GM23248 (cell line): Measurements from ENCODE around the gene HOXD9. TPM values are rescaled to one million over a fixed set of nuclear protein-coding genes. Genes with fewer than 3 reads are reported as not detected.

ENCODE experiments used
- DNase-seq: peaks from one replicate; pipeline ENCODE4 v3.0.0-alpha.2; 2015
- H2AFZ ChIP-seq: fragments of 200-600 bp; sonication (generic); 2 replicates; pipeline ENCODE4 v1.6.1; 2016; ENCODE audit warnings: antibody characterized with exemption
- H3F3A ChIP-seq: fragments of 200-600 bp; sonication (generic); 2 replicates; pipeline ENCODE4 v1.6.1; 2016; ENCODE audit warnings: mild to moderate bottlenecking, antibody characterized with exemption, mixed run types; ENCODE audit not compliant: insufficient read depth
- H3K27ac ChIP-seq: fragments of 200-600 bp; sonication (generic); 2 replicates; pipeline ENCODE4 v1.5.1; 2016; ENCODE audit warnings: mild to moderate bottlenecking
- H3K27me3 ChIP-seq: fragments of 200-600 bp; sonication (generic); replicated peaks from 2 replicates; pipeline ENCODE4 v1.6.1; 2016; ENCODE audit warnings: mild to moderate bottlenecking; ENCODE audit not compliant: insufficient read depth
- H3K36me3 ChIP-seq: fragments of 200-600 bp; sonication (generic); 2 replicates; pipeline ENCODE4 v1.6.1; 2016; ENCODE audit warnings: low read depth, mild to moderate bottlenecking
- H3K4me1 ChIP-seq: fragments of 200-600 bp; sonication (generic); 2 replicates; pipeline ENCODE4 v1.6.1; 2016; ENCODE audit warnings: mild to moderate bottlenecking; ENCODE audit not compliant: insufficient read depth
- H3K4me2 ChIP-seq: fragments of 200-600 bp; sonication (generic); one replicate; pipeline ENCODE4 v1.6.1; 2016; ENCODE audit warnings: mild to moderate bottlenecking; ENCODE audit not compliant: unreplicated experiment
- H3K4me3 ChIP-seq: fragments of 200-600 bp; sonication (generic); 2 replicates; pipeline ENCODE4 v1.5.1; 2016; ENCODE audit warnings: mild to moderate bottlenecking
- H3K79me2 ChIP-seq: fragments of 200-600 bp; sonication (generic); 2 replicates; pipeline ENCODE4 v1.6.1; 2016; ENCODE audit warnings: mild to moderate bottlenecking; ENCODE audit not compliant: insufficient read depth
- H3K9ac ChIP-seq: fragments of 200-600 bp; sonication (generic); 2 replicates; pipeline ENCODE4 v1.6.1; 2016; ENCODE audit warnings: mild to moderate bottlenecking
- H3K9me2 ChIP-seq: fragments of 200-600 bp; sonication (generic); 2 replicates; pipeline ENCODE4 v1.6.1; 2016; ENCODE audit warnings: mixed run types, mild to moderate bottlenecking, moderate library complexity; ENCODE audit not compliant: insufficient read depth
- H3K9me3 ChIP-seq: fragments of 200-600 bp; sonication (generic); one replicate; pipeline ENCODE4 v1.6.1; 2017; ENCODE audit warnings: low read depth
- H4K20me1 ChIP-seq: fragments of 200-600 bp; sonication (generic); 2 replicates; pipeline ENCODE4 v1.6.0; 2016; ENCODE audit not compliant: insufficient read depth
- EZH2 ChIP-seq: fragments of 200-600 bp; sonication (generic); IDR thresholded peaks from 2 replicates; pipeline ENCODE4 v1.6.1; 2018; ENCODE audit warnings: antibody characterized with exemption, mild to moderate bottlenecking; ENCODE audit not compliant: insufficient read depth, poor library complexity, severe bottlenecking
- EZH2phosphoT487 ChIP-seq: fragments of 200-600 bp; sonication (generic); IDR thresholded peaks from 2 replicates; pipeline ENCODE4 v1.6.1; 2018; ENCODE audit warnings: antibody characterized with exemption, moderate library complexity, mild to moderate bottlenecking, low read depth; ENCODE audit not compliant: insufficient read depth
- WGBS, 2 experiments: methylation state at CpG; one replicate each; pipeline ENCODE4 v1.1.6; 2015 to 2017; ENCODE audit warnings: low lambda C conversion rate in 2 of 2, low coverage in 1 of 2; ENCODE audit errors: missing lambda C conversion rate in 2 of 2; 5-methylcytosine and 5-hydroxymethylcytosine counted together
- in situ Hi-C: fragments of 300-500 bp; cut with MboI; formaldehyde crosslinking; loops from 2 replicates; pipeline ENCODE4 v1.15.0; 2020
- polyA plus RNA-seq: library from polyadenylated mRNA; unstranded; fragments of >200 nt; fragmentation: Nextera tagmentation; extraction: Ambion mirVana; gene quantifications from 2 replicates; pipeline ENCODE4 v1.2.1, GENCODE V29; 2016
- total RNA-seq: library from RNA; depleted of rRNA; stranded (reverse); fragments of >200 nt; shearing (Covaris generic); gene quantifications from 2 replicates; pipeline ENCODE4 v1.2.3, GENCODE V29; 2014

HOXD9 gene
- total and polyA plus RNA-seq, 2 experiments from 2014 or later: 4.2 to 7.2 TPM

GRCh38 chr2:176132205-176133171, 10.0 kb downstream of the HOXD9 start:
- H3K36me3 ChIP-seq: no peaks in the 10 kb centered on the region
- H3K4me2 ChIP-seq: peak overlapping the region; percentile 100
- H2AFZ ChIP-seq: peak overlapping the region; percentile 73
- H4K20me1 ChIP-seq: no peaks in the 10 kb centered on the region
- TF ChIP-seq EZH2phosphoT487 (no peak), EZH2 (no peak)
- H3F3A ChIP-seq: peaks cover 61% of the 10 kb centered on the region
- H3K4me1 ChIP-seq: peaks cover 31% of the 10 kb centered on the region
- DNase-seq: peak; percentile 92
- H3K27ac ChIP-seq: peak overlapping the region; percentile 97
- H3K27me3 ChIP-seq: no peaks in the 10 kb centered on the region
- H3K9me2 ChIP-seq: no peaks in the 10 kb centered on the region
- peaks cover 89% of the 10 kb centered on the region for H3K79me2 ChIP-seq
- H3K9ac ChIP-seq: peak overlapping the region; percentile 97
- no peaks in the 10 kb centered on the region for H3K9me3 ChIP-seq
- 11 to 13% methylated on average over 33 of the region's 33 CpGs for WGBS, 2 experiments
- in situ Hi-C loops: no loop called here
- peak overlapping the region; percentile 90 for H3K4me3 ChIP-seq

DNA sequence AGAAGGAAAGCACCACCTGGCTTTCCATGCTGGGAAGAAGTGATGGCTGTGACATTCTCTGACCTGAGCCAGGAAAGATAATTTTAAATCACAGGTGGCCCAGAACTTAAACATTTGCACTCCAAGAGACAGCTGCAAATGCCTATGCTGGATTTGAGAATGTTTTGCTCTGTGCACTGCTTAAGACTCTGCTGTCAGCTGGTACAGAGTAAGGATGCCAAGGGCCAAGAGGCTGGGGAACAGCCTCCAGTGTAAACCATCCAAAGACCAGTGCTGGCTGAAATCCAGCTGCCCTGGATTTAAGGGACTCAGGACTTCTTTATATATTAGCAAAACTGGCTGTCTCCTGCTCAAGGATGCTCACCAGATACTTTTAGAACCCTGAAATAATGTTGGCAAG, 10.9 kb downstream of the HOXD9 start:
- H3K4me1 ChIP-seq: peaks cover 32% of the 10 kb centered on the region
- no peaks in the 10 kb centered on the region for H3K9me3 ChIP-seq
- no peak overlapping the region for H2AFZ ChIP-seq
- H3K9me2 ChIP-seq: no peaks in the 10 kb centered on the region
- peaks cover 89% of the 10 kb centered on the region for H3K79me2 ChIP-seq
- H3K27me3 ChIP-seq: no peaks in the 10 kb centered on the region
- peak overlapping the region; percentile 90; the same call in 1 of the 2 replicates for H3K4me3 ChIP-seq
- H3K4me2 ChIP-seq: peak overlapping the region; percentile 100
- peak overlapping the region; percentile 97 for H3K9ac ChIP-seq
- peaks cover 64% of the 10 kb centered on the region for H3F3A ChIP-seq
- in situ Hi-C loops: no loop called here
- H3K27ac ChIP-seq: peak overlapping the region; percentile 97; the same call in 1 of the 2 replicates
- H3K36me3 ChIP-seq: no peaks in the 10 kb centered on the region
- no peak for DNase-seq
- H4K20me1 ChIP-seq: no peaks in the 10 kb centered on the region
- TF ChIP-seq EZH2phosphoT487 (no peak), EZH2 (no peak)

DNA sequence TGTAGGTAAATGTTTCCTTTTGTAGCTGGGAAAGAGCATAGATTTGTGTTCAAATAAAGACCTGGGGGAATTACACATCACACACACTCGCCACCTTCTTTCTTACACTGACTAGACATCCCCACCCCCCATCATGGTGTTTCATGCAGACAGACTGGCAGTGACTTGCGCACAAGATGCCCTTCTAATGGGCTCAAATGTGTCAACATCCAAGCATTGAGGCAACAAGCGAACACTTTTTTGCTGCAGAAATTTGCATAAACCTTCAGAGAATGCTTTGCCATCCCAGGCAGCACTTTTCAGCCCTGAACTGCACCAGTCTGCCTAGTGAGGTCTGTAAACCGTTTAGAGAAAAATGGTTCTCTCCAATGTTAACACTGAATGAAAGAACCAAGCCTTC, 11.5 kb downstream of the HOXD9 start:
- Histone ChIP-seq H3K79me2 (peaks cover 91% of the 10 kb centered on the region), H3K9me2 (no peaks in the 10 kb centered on the region), H3K4me3 (no peak overlapping the region), H3K9me3 (no peaks in the 10 kb centered on the region), H4K20me1 (no peaks in the 10 kb centered on the region), H3K4me1 (peaks cover 32% of the 10 kb centered on the region), H3K27me3 (no peaks in the 10 kb centered on the region), H3K9ac (0 out of 2 replicates have a peak overlapping the region, but pooled peaks have one; percentile 97), H3F3A (peaks cover 64% of the 10 kb centered on the region), H3K4me2 (no peak overlapping the region), H3K27ac (peak overlapping the region; percentile 97), H2AFZ (no peak overlapping the region), H3K36me3 (no peaks in the 10 kb centered on the region)
- DNase-seq: no peak
- TF ChIP-seq EZH2phosphoT487 (no peak), EZH2 (no peak)
- in situ Hi-C loops: no loop called here
- WGBS, 2 experiments: 88 to 89% methylated on average over 4 of the region's 4 CpGs

DNA sequence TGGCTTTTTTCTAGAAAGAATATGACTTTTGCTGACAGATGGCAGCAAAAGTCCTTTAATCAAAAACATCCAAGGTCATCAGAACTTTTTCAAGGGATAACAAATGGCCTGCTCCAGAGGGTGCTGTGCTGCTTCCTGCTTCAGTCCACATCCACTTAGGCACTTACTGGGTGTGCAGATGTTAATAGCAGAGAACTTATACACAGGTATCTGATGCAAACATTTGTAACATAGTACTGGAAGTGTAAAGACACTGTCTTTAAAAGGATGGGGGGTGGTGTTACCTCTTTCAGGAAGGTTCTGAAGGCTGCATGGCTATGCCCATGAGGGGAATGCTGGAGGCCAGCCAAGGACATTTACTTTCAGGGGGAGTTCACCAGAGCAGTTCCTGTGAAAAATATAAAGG, 12.5 kb downstream of the HOXD9 start:
- peak overlapping the region; percentile 85 for H3K4me3 ChIP-seq
- H3K9ac ChIP-seq: peak overlapping the region; percentile 97
- 0 out of 2 replicates have a peak overlapping the region, but pooled peaks have one; percentile 64 for H2AFZ ChIP-seq
- no peaks in the 10 kb centered on the region for H3K9me3 ChIP-seq
- H3K9me2 ChIP-seq: no peaks in the 10 kb centered on the region
- peaks cover 36% of the 10 kb centered on the region for H3K4me1 ChIP-seq
- H4K20me1 ChIP-seq: no peaks in the 10 kb centered on the region
- DNase-seq: peak; percentile 54
- peak overlapping the region; percentile 96 for H3K27ac ChIP-seq
- no peaks in the 10 kb centered on the region for H3K36me3 ChIP-seq
- no peak for TF ChIP-seq EZH2
- no peak for TF ChIP-seq EZH2phosphoT487
- H3K4me2 ChIP-seq: peak overlapping the region; percentile 93
- H3K79me2 ChIP-seq: peaks cover 96% of the 10 kb centered on the region
- in situ Hi-C loops: no loop called here
- peaks cover 68% of the 10 kb centered on the region for H3F3A ChIP-seq
- no peaks in the 10 kb centered on the region for H3K27me3 ChIP-seq
